Activated gamma-delta T cell treated with Interleukin-2 at 50 U/mL for 16 hours (primary cell): ENCODE results near the gene CCDC57.

Experiments
- DNase-seq: peaks from one replicate; pipeline ENCODE4 v3.0.0-alpha.2; 2020

Gene CCDC57

GRCh38 chr17:82076785-82077591 is 135.7 kb downstream of the CCDC57 start:
- DNase-seq = no peak

- no peak for DNase-seq
Measured at GRCh38 chr17:82076018-82076784, 136.4 kb downstream of the CCDC57 start.

GRCh38 chr17:82073446-82073845 is 139.2 kb downstream of the CCDC57 start:
- no peak for DNase-seq

- no peak for DNase-seq
Measured at GRCh38 chr17:82072827-82073226, 139.8 kb downstream of the CCDC57 start.

- DNase-seq = no peak
Measured at GRCh38 chr17:82070611-82071010, 142.0 kb downstream of the CCDC57 start.

GRCh38 chr17:82065638-82066303 is 146.9 kb downstream of the CCDC57 start, which contains the start of gene DUS1L:
TSS of gene DUS1L (minus strand) at chr17:82065804. CDS start at chr17:82065059, 745 bp downstream.
- peak; percentile 64 for DNase-seq

- DNase-seq = no peak
Measured at GRCh38 chr17:82065193-82065637, 147.4 kb downstream of the CCDC57 start.

- DNase-seq = no peak
Measured at GRCh38 chr17:82064433-82065192, 148.0 kb downstream of the CCDC57 start.

GRCh38 chr17:82063424-82064415 is 148.9 kb downstream of the CCDC57 start:
- DNase-seq = no peak

GRCh38 chr17:82062984-82063368 is 149.7 kb downstream of the CCDC57 start:
- no peak for DNase-seq

GRCh38 chr17:82062076-82062983 is 150.3 kb downstream of the CCDC57 start:
- DNase-seq = no peak

- DNase-seq = no peak
Measured at GRCh38 chr17:82061047-82061925, 151.4 kb downstream of the CCDC57 start.

GRCh38 chr17:82060614-82061013 is 152.0 kb downstream of the CCDC57 start:
- no peak for DNase-seq

GRCh38 chr17:82060001-82060380 is 152.7 kb downstream of the CCDC57 start:
- no peak for DNase-seq

- no peak for DNase-seq
Measured at GRCh38 chr17:82059272-82060000, 153.2 kb downstream of the CCDC57 start.

GRCh38 chr17:82058855-82059249 is 153.8 kb downstream of the CCDC57 start:
- DNase-seq = no peak

GRCh38 chr17:82058230-82058854 is 154.3 kb downstream of the CCDC57 start:
- DNase-seq = no peak
